GM12878 (cell line): ENCODE measurements around the gene ARL14. TPM values are rescaled to one million over a fixed set of nuclear protein-coding genes. Genes with fewer than 3 reads are reported as not detected.

Source experiments
- ATAC-seq: fragments of 200-7000 bp; cut with Tn5 transposase; 3 replicates; pipeline ENCODE4 v1.9.1; 2020; ENCODE audit warnings: mild to moderate bottlenecking, moderate library complexity
- BruUV-seq: library from RNA; stranded (reverse); fragments of 400-500 nt; replicated peaks from 2 replicates; lab custom pipeline; 2021; lab: Mats Ljungman, UMichigan
- CTCF ChIA-PET: fragments of 300-600 bp; sonication (Branson Sonifier 250); formaldehyde crosslinking; extraction: SDS; loops from one replicate; lab custom pipeline; 2021; ENCODE audit warnings: inconsistent platforms; lab: Yijun Ruan, JAX
- POLR2A ChIA-PET: fragments of 350-600 bp; formaldehyde crosslinking; extraction: SDS; loops from one replicate; lab custom pipeline; 2021; ENCODE audit warnings: inconsistent platforms; lab: Charles Lee
- RAD21 ChIA-PET: fragments of 300-600 bp; sonication (Branson Sonifier 250); formaldehyde crosslinking; loops from one replicate; lab custom pipeline; 2023; ENCODE audit warnings: antibody characterized with exemption; ENCODE audit not compliant: unreplicated experiment; lab: Charles Lee
- SMC1A ChIA-PET: fragments of 300-600 bp; sonication (Branson Sonifier 250); formaldehyde crosslinking; loops from one replicate; lab custom pipeline; 2023; ENCODE audit not compliant: unreplicated experiment, uncharacterized antibody; lab: Charles Lee
- DNase-seq: peaks from one replicate; pipeline ENCODE4 v3.0.0-alpha.2; 2011; ENCODE audit warnings: low read depth, low spot score
- FAIRE-seq: peaks from 3 replicates; lab custom pipeline; 2011; peaks lifted over from hg19 to GRCh38; lab: Jason Lieb, UNC
- H2AFZ ChIP-seq: 2 replicates; pipeline ENCODE4 v1.6.0; 2011; ENCODE audit warnings: low read depth, low read length, control low read depth; ENCODE audit not compliant: control insufficient read depth
- H3K27ac ChIP-seq: 2 replicates; pipeline ENCODE4 v1.5.1; 2011; ENCODE audit warnings: control low read depth; ENCODE audit not compliant: control insufficient read depth, insufficient read depth
- H3K27me3 ChIP-seq, 2 experiments: replicated peaks in 1 of 2; 2 replicates each; pipeline versions ENCODE4 v1.6.0 to v1.6.1; 2011; ENCODE audit warnings: low read length in 1 of 2; ENCODE audit not compliant: control insufficient read depth in 2 of 2, insufficient read depth in 2 of 2
- H3K36me3 ChIP-seq, 2 experiments: 2 replicates each; pipeline ENCODE4 v1.5.1; 2011; ENCODE audit warnings: low read length in 1 of 2; ENCODE audit not compliant: control insufficient read depth in 2 of 2, insufficient read depth in 2 of 2
- H3K4me1 ChIP-seq: 2 replicates; pipeline ENCODE4 v1.6.1; 2011; ENCODE audit warnings: mild to moderate bottlenecking, low read length, moderate library complexity, mixed read lengths; ENCODE audit not compliant: control insufficient read depth, insufficient read depth
- H3K4me2 ChIP-seq: 2 replicates; pipeline ENCODE4 v1.6.0; 2011; ENCODE audit warnings: control low read depth; ENCODE audit not compliant: control insufficient read depth, insufficient read depth
- H3K4me3 ChIP-seq: fragments of 200-600 bp; sonication (generic); 2 replicates; pipeline ENCODE4 v1.5.1; 2016
- H3K79me2 ChIP-seq: 2 replicates; pipeline ENCODE4 v1.6.0; 2011; ENCODE audit warnings: low read length; ENCODE audit not compliant: control insufficient read depth, insufficient read depth
- H3K9ac ChIP-seq: 2 replicates; pipeline ENCODE4 v1.8.0; 2011; ENCODE audit warnings: low read length, control low read depth, mixed read lengths; ENCODE audit not compliant: control insufficient read depth, insufficient read depth
- H3K9me3 ChIP-seq: replicated peaks from 3 replicates; pipeline ENCODE4 v1.5.1; 2011; ENCODE audit warnings: mild to moderate bottlenecking, low read length; ENCODE audit not compliant: control insufficient read depth, insufficient read depth
- H4K20me1 ChIP-seq: 2 replicates; pipeline ENCODE4 v1.6.0; 2011; ENCODE audit not compliant: control insufficient read depth, insufficient read depth
- BCLAF1 ChIP-seq: fragments of 450-650 bp; IDR thresholded peaks from 2 replicates; pipeline ENCODE4 v1.6.1; 2017; ENCODE audit warnings: antibody characterized with exemption, mild to moderate bottlenecking, moderate library complexity
- BRCA1 ChIP-seq: IDR thresholded peaks from 2 replicates; pipeline ENCODE4 v1.6.1; 2011; ENCODE audit warnings: low read depth, low read length, improper control_type of control experiment
- FOXM1 ChIP-seq: IDR thresholded peaks from 2 replicates; pipeline ENCODE4 v1.6.1; 2012; ENCODE audit warnings: low read depth, mild to moderate bottlenecking, inconsistent platforms, low read length, moderate library complexity
- HDAC6 ChIP-seq: fragments of 200-600 bp; sonication (generic); IDR thresholded peaks from one replicate; pipeline ENCODE4 v1.8.0; 2017; ENCODE audit warnings: antibody characterized with exemption; ENCODE audit not compliant: unreplicated experiment
- JUNB ChIP-seq: IDR thresholded peaks from 2 replicates; pipeline ENCODE4 v1.6.1; 2016; ENCODE audit warnings: antibody characterized with exemption, mild to moderate bottlenecking
- KLF5 ChIP-seq: fragments of 450-650 bp; IDR thresholded peaks from 2 replicates; pipeline ENCODE4 v1.6.1; 2014; ENCODE audit warnings: mild to moderate bottlenecking; ENCODE audit not compliant: partially characterized antibody
- MTA2 ChIP-seq: fragments of 450-650 bp; IDR thresholded peaks from 2 replicates; pipeline ENCODE4 v1.6.1; 2016; ENCODE audit warnings: low read depth, mild to moderate bottlenecking, moderate library complexity
- MTA3 ChIP-seq: IDR thresholded peaks from 2 replicates; pipeline ENCODE4 v1.6.1; 2012; ENCODE audit warnings: low read length, inconsistent platforms, borderline replicate concordance
- NFIC ChIP-seq: IDR thresholded peaks from 2 replicates; pipeline ENCODE4 v1.6.1; 2012; ENCODE audit warnings: low read depth, mild to moderate bottlenecking, inconsistent platforms, low read length, moderate library complexity
- RAD51 ChIP-seq: fragments of 450-650 bp; IDR thresholded peaks from 2 replicates; pipeline ENCODE4 v1.6.1; 2016; ENCODE audit warnings: moderate library complexity, mild to moderate bottlenecking, inconsistent platforms
- RCOR1 ChIP-seq: conservative IDR thresholded peaks from 2 replicates; pipeline ENCODE4 v1.6.1; 2012; ENCODE audit warnings: low read depth, low read length, improper control_type of control experiment
- STAT3 ChIP-seq: IDR thresholded peaks from 2 replicates; pipeline ENCODE4 v1.6.1; 2011; ENCODE audit warnings: low read depth, low read length, improper control_type of control experiment
- TBL1XR1 ChIP-seq: IDR thresholded peaks from 2 replicates; pipeline ENCODE4 v1.6.1; 2012; ENCODE audit warnings: low read depth, low read length, improper control_type of control experiment
- YBX1 ChIP-seq: fragments of 450-650 bp; IDR thresholded peaks from 2 replicates; pipeline ENCODE4 v1.6.1; 2016; ENCODE audit warnings: antibody characterized with exemption
- ZNF274 ChIP-seq: IDR thresholded peaks from one replicate; pipeline ENCODE4 v1.8.0; 2011; ENCODE audit not compliant: insufficient read length, insufficient read depth
- WGBS: methylation state at CpG from one replicate; pipeline ENCODE4 v1.1.6; 2016; ENCODE audit warnings: low lambda C conversion rate; ENCODE audit not compliant: insufficient replicate concordance, insufficient coverage; ENCODE audit errors: missing lambda C conversion rate; 5-methylcytosine and 5-hydroxymethylcytosine counted together
- in situ Hi-C: fragments of 300-500 bp; cut with MboI; formaldehyde crosslinking; loops from 9 replicates; pipeline ENCODE4 v1.14.3; 2018; ENCODE audit warnings: mixed read lengths
- intact Hi-C: fragments of 100-400 bp; cut with micrococcal nuclease; formaldehyde crosslinking; loops from one replicate; pipeline ENCODE4 v1.14.2; 2022; ENCODE audit not compliant: unreplicated experiment
- polyA plus RNA-seq, 11 experiments: library from polyadenylated mRNA; depleted of rRNA in 4 of 11; unstranded in 6 of 11; stranded (reverse) in 5 of 11; fragments of >200 nt; fragmentation: Nextera tagmentation in 4 of 11; fragmentation: Illumina TruSeq in 1 of 11; extraction: Ambion mirVana in 4 of 11; extraction: Trizol in 1 of 11; gene quantifications; 1 replicate in 1 of 11; 2 replicates in 10 of 11; pipeline versions ENCODE4 v1.2.1 to v1.2.3, GENCODE V29; 2011 to 2016; ENCODE audit warnings: inconsistent platforms in 2 of 11, missing spikeins in 2 of 11, low read depth in 1 of 11
- total RNA-seq, 4 experiments: library from RNA; depleted of rRNA in 3 of 4; stranded (reverse); fragments of >200 nt in 3 of 4; fragmentation: Illumina TruSeq in 1 of 4; extraction: Trizol in 1 of 4; gene quantifications; 2 replicates each; pipeline versions ENCODE4 v1.2.1 to v1.2.3, GENCODE V29; 2013 to 2021
- TF ChIP-seq, protein P1 (sequence below): IDR thresholded peaks from 2 replicates; pipeline ENCODE4 v1.6.1; 2012; ENCODE audit warnings: low read depth, low read length, improper control_type of control experiment
- TF ChIP-seq, protein P2 (sequence below): fragments of 450-650 bp; IDR thresholded peaks from 2 replicates; pipeline ENCODE4 v1.6.1; 2016; ENCODE audit warnings: mild to moderate bottlenecking
- TF ChIP-seq, protein P3 (sequence below): IDR thresholded peaks from 2 replicates; pipeline ENCODE4 v1.6.1; 2011; ENCODE audit warnings: low read depth, low read length, improper control_type of control experiment, borderline replicate concordance
- TF ChIP-seq, protein P4 (sequence below): IDR thresholded peaks from 2 replicates; pipeline ENCODE4 v1.6.1; 2011; ENCODE audit warnings: low read depth, mild to moderate bottlenecking, low read length, moderate library complexity, borderline replicate concordance; ENCODE audit errors: extremely low read depth

The ARL14 gene
- total and polyA plus RNA-seq, 10 of the 15 experiments (the other 5 are each of a cell fraction or from before 2014, with no cell fraction given) = 0.04 to 0.18 TPM; not detected in 8

GRCh38 chr3:160691962-160692361 lies 15.0 kb downstream of the ARL14 start:
- no peaks in the 10 kb centered on the region for H4K20me1 ChIP-seq
- DNase-seq (no peak), FAIRE-seq (no peak), ATAC-seq (no peak)
- no peak overlapping the region for H3K4me2 ChIP-seq
- no peaks in the 10 kb centered on the region for H3K27me3 ChIP-seq
- no TSS peak for BruUV-seq
- CTCF ChIA-PET = no interaction called here
- no peaks in the 10 kb centered on the region for H3K4me1 ChIP-seq
- H3K79me2 ChIP-seq = no peaks in the 10 kb centered on the region
- H2AFZ ChIP-seq = no peak overlapping the region
- 92% methylated on average over 4 of the region's 4 CpGs for WGBS
- intact Hi-C loops (no loop called here), in situ Hi-C loops (no loop called here)
- POLR2A ChIA-PET = no interaction called here
- H3K9me3 ChIP-seq = no peaks in the 10 kb centered on the region
- no peak overlapping the region for H3K9ac ChIP-seq
- no peak overlapping the region for H3K4me3 ChIP-seq
- H3K36me3 ChIP-seq = no peaks in the 10 kb centered on the region
- no peak for TF ChIP-seq HDAC6
- no peak for TF ChIP-seq YBX1
- no peak for TF ChIP-seq RCOR1
- TF ChIP-seq, protein P1, sequence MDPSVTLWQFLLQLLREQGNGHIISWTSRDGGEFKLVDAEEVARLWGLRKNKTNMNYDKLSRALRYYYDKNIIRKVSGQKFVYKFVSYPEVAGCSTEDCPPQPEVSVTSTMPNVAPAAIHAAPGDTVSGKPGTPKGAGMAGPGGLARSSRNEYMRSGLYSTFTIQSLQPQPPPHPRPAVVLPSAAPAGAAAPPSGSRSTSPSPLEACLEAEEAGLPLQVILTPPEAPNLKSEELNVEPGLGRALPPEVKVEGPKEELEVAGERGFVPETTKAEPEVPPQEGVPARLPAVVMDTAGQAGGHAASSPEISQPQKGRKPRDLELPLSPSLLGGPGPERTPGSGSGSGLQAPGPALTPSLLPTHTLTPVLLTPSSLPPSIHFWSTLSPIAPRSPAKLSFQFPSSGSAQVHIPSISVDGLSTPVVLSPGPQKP = no peak
- TF ChIP-seq, protein P2, sequence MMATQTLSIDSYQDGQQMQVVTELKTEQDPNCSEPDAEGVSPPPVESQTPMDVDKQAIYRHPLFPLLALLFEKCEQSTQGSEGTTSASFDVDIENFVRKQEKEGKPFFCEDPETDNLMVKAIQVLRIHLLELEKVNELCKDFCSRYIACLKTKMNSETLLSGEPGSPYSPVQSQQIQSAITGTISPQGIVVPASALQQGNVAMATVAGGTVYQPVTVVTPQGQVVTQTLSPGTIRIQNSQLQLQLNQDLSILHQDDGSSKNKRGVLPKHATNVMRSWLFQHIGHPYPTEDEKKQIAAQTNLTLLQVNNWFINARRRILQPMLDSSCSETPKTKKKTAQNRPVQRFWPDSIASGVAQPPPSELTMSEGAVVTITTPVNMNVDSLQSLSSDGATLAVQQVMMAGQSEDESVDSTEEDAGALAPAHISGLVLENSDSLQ = no peak
- no peak for TF ChIP-seq TBL1XR1
- no peak for TF ChIP-seq RAD51
- TF ChIP-seq, protein P3, sequence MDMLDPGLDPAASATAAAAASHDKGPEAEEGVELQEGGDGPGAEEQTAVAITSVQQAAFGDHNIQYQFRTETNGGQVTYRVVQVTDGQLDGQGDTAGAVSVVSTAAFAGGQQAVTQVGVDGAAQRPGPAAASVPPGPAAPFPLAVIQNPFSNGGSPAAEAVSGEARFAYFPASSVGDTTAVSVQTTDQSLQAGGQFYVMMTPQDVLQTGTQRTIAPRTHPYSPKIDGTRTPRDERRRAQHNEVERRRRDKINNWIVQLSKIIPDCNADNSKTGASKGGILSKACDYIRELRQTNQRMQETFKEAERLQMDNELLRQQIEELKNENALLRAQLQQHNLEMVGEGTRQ = no peak
- no peak for TF ChIP-seq FOXM1
- TF ChIP-seq ZNF274 = no peak
- no peak for TF ChIP-seq BCLAF1
- no peak for TF ChIP-seq NFIC
- TF ChIP-seq MTA2 = no peak
- no peak for TF ChIP-seq JUNB
- TF ChIP-seq MTA3 = no peak
- no peak for TF ChIP-seq KLF5
- TF ChIP-seq STAT3 = no peak
- TF ChIP-seq, protein P4, sequence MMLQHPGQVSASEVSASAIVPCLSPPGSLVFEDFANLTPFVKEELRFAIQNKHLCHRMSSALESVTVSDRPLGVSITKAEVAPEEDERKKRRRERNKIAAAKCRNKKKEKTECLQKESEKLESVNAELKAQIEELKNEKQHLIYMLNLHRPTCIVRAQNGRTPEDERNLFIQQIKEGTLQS = no peak
- no peak for TF ChIP-seq BRCA1
- H3K27ac ChIP-seq = no peak overlapping the region
- SMC1A ChIA-PET = interaction anchor here (0.7 to 1.4 kb wide), 3 partner anchors 22 to 251 kb away, joined by 3 read pairs; no protein-coding TSS in a partner anchor
- RAD21 ChIA-PET = no interaction called here
